NCI-H2107 treated with DMSO at 0.1 percent for 48 hours (cell line): Measurements from ENCODE around the gene ASH1L.
"Not testable (repeated sequence)": the region's sequence is repeated elsewhere in the genome, so short reads cannot be mapped to it uniquely, and the experiment has no call there.

Experiments used
- DNase-seq: peaks from one replicate; lab custom pipeline; 2025; ENCODE audit not compliant: unreplicated experiment; lab: John Stamatoyannopoulos, UW

The ASH1L gene

DNA sequence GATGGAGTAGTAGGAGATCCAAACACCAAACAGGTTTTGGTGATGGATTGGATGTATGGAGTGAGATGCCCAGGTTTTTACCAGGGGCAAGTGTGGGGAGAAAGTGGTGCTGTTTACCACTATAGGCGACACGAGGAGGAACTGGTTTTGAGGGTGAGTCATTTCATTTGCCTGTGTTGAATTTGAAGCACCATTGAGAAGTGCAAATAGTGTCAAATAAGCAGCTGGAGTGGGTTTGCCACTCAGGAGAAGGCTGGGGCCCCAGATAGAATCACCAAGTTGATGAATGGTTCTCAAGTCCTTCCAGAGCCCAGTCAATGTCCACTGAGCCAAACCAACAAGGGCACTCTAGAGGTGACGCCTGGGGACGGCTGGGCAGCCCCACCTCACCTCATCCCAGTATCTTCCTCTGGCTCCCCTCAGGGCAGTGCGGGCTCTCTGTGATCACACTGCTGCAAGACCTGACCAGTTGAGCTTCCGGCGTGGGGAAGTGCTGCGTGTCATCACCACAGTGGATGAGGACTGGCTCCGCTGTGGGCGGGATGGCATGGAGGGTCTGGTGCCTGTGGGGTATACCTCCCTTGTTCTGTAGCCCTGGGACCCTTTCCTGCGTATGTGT is 232.5 kb downstream of the ASH1L start:
- peak; percentile 22 for DNase-seq

DNA sequence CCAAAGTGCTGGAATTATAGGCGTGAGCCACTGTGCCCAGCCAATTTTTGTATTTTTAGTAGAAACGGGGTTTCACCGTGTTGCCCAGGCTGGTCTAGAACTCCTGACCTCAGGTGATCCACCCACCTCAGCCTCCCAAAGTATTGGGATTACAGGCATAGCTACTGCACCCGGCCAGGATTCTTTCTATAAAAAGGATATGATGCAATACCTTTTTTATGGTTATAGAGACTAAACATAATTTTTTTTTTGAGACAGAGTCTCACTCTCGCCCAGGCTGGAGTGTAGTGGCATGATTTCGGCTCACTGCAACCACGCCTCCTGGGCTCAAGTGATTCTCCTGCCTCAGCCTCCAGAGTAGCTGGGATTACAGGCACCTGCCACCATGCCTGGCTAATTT is 233.7 kb downstream of the ASH1L start:
- DNase-seq, result not testable (repeated sequence)

DNA sequence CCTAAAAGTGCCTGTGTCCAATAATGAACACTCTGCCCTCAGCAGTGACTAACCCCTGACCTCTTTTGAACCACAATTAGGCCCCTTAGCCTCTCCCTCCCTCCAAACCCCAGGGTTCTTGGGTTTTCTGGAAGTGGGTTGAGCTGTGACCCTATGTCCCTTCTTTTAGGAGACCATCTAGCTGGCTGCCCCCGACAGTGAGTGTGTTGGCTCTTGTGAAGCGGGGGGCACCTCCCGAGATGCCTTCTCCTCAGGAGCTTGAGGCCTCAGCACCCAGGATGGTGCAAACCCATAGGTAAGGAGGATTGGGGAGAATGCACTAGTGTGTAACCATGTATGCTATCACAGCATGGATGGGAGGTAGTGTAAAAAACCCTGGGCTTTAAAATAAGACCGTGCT is 234.6 kb downstream of the ASH1L start:
- no peak for DNase-seq

DNA sequence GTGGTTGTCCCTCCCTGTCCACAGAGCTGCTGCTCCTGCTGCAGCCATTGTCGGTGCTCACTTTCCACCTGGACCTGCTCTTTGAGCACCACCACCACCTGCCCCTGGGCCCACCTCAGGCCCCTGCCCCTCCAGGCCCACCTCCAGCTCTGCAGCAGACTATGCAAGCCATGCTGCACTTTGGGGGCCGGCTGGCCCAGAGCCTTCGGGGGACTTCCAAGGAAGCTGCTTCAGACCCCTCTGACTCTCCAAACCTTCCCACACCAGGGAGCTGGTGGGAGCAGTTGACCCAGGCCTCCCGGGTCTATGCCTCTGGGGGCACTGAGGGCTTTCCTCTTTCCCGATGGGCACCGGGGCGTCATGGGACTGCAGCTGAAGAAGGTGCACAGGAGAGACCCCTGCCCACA is 236.0 kb downstream of the ASH1L start:
- DNase-seq, result no peak

DNA sequence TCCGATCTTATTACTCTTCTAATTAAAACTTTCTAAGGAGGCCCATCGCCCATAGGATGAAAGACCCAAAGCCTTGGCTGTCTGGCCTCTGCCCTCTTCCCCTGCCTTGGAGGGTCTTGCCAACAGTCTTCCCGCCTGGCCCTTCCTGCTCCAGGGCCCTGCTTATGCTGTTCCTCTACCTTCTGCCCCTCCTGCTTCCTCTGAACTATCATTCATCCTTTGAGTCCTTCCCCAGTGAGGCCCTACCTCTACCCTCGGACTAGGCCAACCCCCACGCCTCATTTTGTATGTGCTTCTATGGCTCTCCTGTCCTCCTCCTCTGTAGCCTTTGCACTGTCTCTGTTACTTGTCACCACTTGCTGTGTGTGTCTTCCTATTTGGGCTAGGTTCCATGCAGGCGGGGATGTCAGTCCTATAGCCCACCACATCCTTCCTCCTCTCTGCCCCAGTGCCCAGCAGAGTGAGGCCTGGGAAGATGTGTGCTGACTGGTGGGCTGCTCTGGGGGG is 236.5 kb downstream of the ASH1L start:
- no peak for DNase-seq

DNA sequence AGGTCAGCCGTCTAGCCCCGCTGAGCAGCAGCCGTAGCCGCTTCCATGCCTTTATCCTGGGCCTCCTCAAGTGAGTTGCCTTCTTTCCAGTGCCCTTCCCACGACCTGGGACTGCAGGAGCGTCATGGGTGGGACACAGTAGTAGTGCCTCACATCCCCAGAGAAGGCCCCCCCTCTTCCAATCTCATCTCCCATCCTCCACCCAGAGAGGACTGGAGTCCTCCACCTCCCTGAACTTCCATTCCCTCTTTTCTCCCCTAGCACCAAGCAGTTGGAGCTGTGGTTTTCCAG is 237.1 kb downstream of the ASH1L start:
- DNase-seq, result no peak

DNA sequence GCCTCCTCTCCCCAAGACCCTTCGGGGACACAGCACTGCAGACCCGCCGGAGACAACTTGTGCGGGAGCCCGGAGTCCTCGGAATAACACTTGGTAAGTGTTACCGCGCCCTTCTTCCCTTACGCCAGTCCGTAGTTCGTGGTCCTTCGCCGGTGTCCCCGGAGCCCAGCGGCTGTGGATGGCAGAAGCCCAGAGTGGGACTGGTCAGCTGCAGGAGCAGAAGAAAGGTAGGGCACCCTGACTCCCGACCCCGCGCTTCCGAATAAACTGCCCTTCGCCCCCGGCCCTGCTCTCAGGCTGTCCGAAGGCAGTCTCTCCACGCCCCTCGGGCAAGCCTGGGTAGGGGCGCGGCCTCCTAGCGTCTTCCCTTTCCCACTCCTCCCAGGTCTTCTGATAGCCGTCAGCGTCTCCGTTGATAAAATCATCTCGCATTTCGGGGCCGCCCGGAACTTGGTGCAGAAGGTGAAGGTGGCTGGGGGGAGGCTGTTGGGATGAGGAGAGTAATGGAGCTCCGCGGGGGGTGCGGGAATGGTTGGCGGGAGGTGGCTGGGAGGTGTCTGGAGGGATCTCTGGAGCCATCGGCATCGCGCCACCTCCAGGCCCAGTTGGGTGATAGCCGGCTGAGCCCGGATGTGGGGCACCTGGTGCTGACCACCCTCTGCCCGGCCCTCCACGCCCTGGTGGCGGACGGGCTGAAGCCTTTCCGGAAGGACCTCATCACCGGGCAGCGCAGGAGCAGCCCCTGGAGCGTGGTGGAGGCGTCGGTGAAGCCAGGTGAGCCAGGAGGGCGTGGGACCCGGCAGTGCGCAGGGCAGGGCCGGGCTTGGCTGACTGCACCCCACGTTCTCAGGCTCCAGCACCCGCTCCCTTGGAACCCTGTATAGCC is 237.6 kb downstream of the ASH1L start:
- DNase-seq, result peak; percentile 69

DNA sequence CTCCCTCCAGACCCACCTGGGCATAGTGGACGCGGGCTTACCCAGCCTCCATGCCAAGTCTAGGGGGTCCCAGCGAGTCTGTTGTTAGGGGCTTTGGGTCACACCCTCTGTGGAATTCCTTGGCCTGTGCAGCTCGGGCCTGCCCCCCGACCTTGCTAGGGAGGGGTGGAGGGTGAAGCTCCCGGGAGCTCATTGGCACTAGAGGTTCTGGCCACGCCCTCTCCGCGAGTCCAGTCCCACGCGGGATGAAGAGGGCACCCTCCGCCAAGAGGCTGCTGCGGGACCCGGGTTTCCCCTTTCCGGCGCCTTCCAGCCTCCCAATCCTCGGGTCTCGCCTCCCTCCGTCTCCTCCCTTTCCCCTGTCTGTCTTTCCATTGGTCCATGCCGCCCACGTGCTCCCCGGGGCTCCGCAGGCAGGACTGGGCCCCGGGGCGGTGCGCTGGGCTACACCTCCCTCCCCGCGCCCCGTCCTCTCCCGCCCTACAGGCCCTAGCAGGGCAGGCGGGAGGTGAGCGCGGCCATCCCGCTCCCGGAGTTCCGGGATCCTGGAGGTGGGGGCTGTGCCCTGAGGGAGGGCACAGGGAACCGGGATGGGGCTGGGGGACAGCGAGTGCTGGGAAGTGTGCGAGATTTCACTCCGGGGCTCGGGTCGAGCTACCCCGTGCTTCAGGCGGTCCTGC is 238.4 kb downstream of the ASH1L start:
- peak; percentile 81 for DNase-seq

DNA sequence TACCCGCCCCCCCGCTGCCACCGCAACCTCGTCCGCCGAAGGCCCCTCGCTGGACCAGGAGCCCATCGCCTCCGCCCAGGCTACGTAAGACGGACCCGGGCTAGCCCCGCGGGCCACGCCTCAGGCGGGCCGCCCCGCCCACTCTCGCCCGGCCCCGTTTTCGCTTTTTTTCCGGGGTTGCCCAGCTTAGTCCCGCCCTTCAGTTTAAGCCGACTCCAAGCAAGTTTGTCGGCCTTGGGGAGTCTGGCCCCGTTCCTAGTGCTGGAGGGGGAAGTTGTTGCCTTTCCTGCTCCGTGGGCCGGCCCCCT is 238.9 kb downstream of the ASH1L start:
- DNase-seq, result peak; percentile 69

DNA sequence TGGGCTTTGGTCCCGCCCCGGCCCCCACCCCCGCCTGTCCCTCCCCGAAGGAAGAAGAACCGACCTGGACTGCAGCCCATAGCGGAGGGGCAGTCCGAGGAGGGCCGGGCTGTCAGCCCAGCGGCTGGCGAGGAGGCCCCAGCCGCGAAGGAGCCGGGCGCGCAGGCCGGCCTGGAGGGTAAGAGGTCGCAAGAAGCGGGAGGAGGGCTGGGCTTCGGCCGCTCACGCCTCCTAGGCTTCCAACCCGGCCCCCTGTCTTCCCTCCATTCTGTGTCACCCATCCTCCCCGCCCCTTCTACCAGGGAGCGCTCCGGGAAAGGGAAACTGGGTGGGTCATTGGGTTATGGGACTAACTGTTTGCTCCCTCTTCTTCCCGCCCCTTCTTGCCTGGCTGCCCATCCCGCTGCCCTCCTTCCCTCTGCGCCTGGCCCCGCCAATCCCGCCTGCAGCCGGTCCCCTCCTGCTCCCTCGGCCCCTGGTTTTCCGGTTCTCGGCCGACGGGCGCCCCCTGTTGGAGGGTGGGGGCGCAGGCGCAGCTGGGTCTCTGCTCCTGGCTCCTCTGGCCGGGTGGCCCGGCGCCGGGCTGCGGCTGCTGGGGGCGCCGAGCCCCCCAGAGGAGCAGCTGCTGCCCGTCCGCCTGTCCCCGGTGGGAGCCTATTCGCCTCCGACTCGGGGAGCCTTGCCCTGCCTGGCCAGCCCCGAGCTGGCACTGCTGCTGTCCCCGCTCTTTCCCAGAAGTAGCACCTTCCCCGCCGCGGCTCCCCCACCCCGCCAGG is 239.5 kb downstream of the ASH1L start:
- peak; percentile 74 for DNase-seq

DNA sequence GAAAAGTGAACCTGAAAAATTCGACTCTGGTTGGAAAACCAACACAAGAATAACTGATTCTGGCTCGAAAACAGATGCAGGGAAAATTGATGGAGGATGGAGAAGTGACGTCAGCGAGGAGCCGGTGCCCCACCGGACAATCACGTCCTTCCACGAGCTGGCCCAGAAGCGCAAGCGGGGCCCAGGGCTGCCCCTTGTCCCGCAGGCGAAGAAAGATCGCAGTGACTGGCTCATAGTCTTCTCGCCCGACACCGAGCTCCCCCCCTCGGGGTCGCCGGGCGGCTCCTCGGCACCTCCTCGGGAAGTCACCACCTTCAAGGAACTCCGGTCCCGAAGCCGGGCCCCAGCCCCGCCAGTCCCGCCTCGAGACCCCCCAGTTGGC is 240.0 kb downstream of the ASH1L start:
- DNase-seq, result no peak

DNA sequence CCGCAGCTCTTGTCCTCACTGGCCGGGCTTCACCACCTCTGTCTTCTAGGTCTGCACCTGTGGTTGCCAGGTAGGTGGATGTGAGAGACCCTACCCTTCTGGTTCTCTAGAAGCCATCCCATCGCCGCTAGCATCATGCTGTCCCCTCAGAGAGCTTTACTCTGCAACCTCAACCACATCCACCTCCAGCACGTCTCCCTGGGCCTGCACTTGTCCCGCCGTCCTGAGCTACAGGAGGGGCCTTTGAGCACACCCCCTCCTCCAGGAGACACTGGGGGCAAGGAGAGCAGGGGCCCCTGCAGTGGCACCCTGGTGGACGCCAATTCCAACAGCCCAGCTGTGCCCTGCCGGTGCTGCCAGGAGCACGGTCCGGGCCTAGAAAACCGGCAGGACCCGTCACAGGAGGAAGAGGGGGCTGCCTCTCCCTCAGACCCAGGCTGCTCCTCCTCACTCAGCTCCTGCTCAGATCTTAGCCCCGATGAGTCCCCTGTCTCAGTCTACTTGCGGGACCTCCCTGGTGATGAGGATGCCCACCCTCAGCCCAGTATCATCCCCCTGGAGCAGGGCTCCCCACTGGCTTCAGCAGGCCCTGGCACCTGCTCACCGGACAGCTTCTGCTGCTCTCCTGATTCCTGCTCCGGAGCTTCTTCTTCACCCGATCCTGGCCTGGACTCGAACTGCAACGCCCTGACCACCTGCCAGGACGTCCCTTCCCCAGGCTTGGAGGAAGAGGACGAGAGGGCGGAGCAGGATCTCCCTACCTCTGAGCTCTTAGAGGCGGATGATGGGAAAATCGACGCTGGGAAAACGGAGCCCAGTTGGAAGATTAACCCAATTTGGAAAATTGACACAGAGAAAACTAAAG is 240.7 kb downstream of the ASH1L start:
- no peak for DNase-seq

DNA sequence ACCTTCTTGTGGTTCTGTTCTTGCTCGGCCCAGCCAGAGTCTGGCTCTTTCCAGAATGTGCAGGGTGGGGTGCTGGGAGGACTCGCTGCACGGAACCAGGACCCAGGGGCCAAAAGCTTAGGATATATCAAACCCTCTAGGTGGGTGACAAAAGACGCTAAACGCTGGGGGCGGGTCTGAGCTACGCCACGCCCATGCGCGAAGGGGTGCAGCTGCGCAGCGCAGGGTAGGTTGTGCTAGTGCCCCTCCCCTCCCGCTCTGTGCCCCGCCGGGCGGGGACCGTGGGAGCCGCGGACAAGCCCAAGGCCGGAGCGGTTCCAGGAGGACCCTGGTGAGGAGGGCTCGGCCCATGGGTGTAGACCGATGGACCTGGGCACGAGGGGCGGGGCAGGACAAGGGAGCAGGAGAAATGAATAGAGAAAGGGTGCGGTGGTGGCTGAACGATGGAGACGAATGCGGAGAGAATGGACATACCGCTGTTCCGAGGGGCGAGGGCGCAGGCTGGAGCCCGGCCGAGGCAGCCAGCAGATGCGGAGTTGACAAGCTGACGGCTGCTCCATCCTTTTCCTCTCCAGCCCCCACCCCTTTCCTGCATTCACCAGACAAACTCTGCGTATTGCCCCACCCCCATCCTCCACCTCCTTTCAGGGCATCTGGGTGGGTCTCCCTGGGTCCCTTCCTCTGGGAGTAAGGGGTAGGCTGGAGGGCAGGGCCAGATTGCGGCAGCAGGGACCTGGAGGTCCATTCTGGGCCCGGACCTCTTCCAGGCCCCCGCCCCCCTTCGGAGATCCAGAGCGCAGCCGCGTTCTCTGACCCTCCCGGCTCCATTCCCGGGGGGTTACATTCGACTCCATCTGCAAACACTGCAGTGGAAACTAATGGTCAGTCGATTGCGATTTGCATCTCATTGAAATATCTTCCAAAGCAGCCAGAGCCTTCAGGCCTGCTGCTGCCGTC is 241.7 kb downstream of the ASH1L start, which contains the start of gene RUSC1:
RUSC1 (plus strand) TSS at position 234 of the 957 bp plus-strand sequence. CDS start 880 bp downstream, outside the sequence.
- no peak for DNase-seq

DNA sequence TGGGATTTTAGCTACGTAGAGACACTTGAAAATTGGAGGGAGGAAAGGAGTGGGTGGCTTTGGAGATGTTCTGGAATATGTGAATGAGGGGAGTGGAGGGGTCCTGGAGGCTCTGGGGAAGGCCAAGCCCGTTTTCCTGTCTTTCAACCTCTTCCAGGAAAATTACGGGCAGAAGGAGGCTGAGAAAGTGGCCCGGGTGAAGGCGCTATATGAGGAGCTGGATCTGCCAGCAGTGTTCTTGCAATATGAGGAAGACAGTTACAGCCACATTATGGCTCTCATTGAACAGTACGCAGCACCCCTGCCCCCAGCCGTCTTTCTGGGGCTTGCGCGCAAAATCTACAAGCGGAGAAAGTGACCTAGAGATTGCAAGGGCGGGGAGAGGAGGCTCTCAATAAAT is 242.4 kb downstream of the ASH1L start:
- no peak for DNase-seq

DNA sequence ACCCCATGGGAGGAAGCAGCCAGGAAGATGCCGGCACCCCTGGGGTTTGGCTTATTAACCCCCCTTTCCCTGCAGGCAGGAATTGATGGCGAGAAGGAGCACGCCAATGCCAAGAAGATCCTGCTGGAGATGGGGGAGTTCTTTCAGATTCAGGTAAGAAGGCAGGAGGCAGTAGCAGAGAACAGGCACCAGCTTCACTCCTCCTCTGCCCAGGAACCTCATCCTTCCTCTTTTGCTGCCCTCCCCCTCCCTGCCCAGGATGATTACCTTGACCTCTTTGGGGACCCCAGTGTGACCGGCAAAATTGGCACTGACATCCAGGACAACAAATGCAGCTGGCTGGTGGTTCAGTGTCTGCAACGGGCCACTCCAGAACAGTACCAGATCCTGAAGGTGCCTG is 243.1 kb downstream of the ASH1L start:
- no peak for DNase-seq

DNA sequence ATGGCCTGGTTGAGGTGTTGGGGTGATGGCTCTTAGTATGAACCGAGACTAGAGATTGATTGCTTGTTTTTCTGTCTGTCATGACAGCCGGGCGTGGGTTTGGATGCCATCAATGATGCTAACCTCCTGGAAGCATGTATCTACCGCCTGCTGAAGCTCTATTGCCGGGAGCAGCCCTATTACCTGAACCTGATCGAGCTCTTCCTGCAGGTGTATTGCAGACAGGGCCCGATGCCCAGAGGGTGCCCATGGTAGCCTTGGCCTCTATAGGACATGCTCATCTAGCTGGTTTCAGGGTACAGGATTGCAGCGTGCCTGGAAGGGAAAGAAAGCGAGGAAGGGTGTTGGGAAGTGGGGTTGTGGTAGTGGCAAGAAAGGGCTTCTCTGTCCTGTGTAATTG is 244.5 kb downstream of the ASH1L start:
- no peak for DNase-seq

DNA sequence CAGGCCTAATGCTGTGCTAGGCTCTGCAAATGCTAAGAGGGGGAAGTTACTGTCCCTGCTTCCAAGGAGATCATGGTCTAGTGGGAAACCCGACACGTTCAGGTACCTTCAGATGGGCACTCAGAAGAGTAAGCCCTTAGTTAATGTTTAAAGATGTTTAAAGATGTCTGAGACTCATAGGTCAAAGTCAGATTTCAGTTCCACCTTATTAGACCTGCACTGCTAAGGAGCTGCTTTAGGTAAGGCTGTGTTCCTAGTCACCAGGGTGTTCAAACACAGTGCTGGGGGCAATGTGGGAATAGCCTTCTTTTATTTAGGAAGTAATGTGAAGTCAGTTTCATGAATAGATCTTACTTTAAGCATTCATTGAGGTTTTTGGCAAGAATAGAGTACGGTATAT is 245.7 kb downstream of the ASH1L start:
- no peak for DNase-seq

DNA sequence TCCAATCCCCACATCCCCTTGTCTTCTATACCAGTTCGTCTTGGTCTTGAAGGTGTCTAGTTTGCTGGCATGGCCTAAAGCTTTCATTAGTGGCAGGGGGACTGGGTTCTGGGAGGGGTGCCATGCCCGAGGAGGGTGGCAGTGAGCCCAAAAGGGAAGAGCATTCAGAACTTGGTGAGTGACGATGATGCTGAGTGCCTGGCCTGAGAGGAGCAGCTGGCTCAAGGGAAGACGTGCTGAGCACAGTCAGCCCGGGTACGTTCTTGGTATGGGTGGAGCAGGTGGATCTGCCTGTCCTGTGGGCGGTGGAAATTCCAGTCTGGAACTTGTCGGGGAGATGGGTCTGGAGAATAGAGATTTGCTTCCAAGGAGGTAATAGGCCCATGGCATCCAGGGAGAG is 249.3 kb downstream of the ASH1L start:
- no peak for DNase-seq

DNA sequence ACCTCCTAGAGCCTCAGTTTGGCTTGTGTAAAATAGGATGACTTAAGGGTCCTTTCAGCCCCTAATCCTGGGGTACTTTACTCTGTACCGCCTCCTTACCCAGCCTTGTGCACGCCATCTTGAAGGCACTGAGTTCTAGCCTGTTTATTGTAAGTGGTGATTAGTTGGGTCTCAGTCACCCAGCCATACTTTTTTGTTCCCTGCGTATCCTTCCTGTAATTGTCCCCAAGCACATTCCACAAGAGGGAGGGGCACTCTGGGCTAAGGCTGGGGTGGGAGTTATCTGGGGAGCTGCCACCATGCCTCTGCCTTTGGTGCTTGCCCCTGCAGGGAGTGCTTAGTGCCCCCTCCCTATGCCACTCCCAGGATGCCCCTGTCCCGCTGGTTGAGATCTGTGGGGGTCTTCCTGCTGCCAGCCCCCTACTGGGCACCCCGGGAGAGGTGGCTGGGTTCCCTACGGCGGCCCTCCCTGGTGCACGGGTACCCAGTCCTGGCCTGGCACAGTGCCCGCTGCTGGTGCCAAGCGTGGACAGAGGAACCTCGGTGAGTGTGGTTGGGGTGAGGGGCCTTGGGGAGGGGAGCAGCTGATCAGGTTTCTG is 253.1 kb downstream of the ASH1L start:
- DNase-seq, result no peak
